ENCODE measurements around the gene HBM. TPM values are rescaled to one million over a fixed set of nuclear protein-coding genes. Genes with fewer than 3 reads are reported as not detected.
"Not testable (repeated sequence)": the region's sequence is repeated elsewhere in the genome, so short reads cannot be mapped to it uniquely, and the experiment has no call there.

HBM gene
- total RNA-seq, 1 experiment from 2014 or later = not detected

DNA sequence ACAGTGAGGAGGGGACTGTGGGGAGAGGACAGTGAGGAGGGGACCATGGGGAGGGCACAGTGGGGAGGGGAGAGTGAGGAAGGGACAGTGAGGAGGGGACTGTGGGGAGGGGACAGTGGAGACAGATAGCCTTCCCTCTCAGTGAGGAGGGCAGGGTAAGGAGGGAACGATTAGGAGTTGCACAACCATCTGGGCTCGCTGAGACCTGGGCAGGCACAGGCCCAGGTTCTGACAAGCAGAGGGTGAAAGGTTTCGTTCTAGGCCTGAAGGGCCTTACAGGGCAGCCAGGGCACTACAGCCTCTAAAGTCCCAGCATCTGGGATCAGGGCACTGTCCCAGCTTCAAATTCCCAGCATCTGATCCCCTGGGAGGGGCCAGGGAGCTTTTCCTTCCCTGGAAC, 2.1 kb upstream of the HBM start:
- DNase-seq (ENCODE audit: low read depth); in situ Hi-C loops (cut with HindIII; ENCODE audit: low pct_unique_long_range_greater_than_20kb, low sequenced_read_pairs): not testable (repeated sequence)

DNA sequence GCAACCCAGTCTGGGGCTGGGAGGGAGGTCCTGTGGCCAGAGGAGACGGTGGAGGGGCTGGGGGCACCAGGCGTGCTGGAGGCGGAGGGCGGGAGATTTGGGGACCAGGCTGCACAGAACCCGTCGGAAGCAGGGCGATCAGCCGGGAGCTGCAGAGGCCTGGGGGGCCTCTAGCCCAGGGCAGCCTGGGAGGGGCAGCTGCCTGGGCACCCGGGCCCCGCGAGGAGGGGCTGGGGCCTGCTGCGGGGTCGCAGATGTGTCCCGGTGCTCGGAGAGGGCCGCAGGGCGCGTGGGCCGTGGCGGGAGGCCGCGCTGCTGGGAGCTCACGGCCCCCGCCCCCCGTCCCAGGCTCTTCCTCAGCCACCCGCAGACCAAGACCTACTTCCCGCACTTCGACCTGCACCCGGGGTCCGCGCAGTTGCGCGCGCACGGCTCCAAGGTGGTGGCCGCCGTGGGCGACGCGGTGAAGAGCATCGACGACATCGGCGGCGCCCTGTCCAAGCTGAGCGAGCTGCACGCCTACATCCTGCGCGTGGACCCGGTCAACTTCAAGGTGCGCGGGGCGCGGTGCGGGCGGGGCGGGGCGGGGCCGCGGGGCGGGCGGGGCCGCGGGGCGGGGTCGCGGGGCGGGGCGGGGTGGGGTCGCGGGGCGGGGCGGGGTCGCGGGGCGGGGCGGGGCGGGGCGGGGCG, 1.5 kb upstream of the HBM start:
- DNase-seq (ENCODE audit: low read depth); in situ Hi-C loops (cut with HindIII; ENCODE audit: low pct_unique_long_range_greater_than_20kb, low sequenced_read_pairs): not testable (repeated sequence)

DNA sequence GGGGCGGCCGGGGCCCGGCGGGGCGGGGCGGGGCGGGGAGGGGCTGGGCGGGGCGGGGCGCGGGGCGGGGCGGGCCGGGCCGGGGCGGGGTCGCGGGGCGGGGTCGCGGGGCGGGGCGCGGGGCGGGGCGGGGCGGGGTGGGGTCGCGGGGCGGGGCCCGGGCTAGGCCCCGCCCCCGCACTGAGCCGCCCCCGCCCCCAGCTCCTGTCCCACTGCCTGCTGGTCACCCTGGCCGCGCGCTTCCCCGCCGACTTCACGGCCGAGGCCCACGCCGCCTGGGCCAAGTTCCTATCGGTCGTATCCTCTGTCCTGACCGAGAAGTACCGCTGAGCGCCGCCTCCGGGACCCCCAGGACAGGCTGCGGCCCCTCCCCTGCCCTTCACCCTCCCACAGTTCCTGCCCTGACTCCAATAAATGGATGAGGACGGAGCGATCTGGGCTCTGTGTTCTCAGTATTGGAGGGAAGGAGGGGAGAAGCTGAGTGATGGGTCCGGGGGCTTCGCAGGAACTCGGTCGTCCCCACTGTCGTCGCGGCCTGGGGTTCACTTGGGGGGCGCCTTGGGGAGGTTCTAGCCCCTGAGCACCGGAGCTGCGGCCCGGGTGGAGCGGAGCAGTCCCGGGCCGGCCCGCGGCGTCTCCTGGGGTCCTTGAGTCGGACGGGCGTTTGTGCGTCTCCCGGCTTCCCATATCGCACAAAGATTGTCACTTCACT, 795 bp upstream of the HBM start:
- in situ Hi-C loops (cut with HindIII; ENCODE audit: low pct_unique_long_range_greater_than_20kb, low sequenced_read_pairs) = no loop called here

DNA sequence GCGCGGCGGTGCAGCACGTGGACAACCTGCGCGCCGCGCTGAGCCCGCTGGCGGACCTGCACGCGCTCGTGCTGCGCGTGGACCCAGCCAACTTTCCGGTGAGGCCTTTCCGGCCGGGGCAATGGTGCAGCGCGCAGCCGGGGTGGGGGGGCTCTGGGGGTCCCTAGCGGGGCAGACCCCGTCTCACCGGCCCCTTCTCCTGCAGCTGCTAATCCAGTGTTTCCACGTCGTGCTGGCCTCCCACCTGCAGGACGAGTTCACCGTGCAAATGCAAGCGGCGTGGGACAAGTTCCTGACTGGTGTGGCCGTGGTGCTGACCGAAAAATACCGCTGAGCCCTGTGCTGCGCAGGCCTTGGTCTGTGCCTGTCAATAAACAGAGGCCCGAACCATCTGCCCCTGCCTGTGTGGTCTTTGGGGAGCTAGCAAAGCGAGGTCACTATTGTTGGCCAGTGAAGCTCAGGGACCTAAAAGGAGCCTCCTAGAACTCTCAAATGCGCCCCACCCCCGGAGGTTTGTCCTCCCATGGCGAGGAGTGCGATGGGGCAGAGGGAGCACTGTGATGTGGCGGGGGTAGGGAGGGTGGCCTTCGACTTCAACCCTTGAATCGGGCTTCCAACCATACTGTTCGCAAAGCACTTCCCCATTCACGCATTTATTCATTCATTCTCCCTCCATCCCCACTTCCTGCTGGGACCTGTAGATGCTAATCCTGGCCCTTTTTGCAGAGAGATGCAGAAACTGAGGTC, 770 bp downstream of the HBM start:
- in situ Hi-C loops (cut with HindIII; ENCODE audit: low pct_unique_long_range_greater_than_20kb, low sequenced_read_pairs) = no loop called here
- no peak for DNase-seq (ENCODE audit: low read depth)

More for the DNA sequence above, 795 bp upstream of the HBM start:
- DNase-seq (ENCODE audit: low read depth) = no peak

DNA sequence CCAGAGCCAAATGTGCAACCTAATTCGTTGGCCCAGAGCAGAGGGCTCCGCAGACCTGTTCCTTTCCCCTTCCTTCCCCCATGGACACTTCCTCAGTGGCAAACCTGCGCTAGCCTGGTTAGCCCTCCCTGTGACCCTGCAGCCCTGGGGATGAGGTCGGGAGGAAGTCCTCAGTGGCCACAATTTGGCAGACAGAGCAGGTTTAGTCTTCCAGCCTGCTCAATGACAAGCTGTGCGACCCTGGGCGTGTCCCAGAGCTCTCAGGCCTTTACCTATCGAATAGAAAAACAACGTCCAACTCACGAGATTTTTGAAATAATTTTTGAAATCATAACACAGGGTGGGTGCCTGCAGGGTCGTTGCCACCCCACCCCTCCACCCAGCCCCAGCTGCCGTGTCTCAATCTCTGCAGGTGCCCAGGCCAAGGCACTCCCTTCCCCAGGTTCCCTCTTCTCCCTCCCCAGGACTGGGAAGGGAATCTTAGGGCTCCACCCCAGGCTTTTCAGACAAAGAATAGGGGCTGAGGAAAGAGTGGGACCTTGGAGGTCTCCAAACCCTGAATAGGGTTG, 1.4 kb downstream of the HBM start:
- DNase-seq (ENCODE audit: low read depth) = no peak
- in situ Hi-C loops (cut with HindIII; ENCODE audit: low pct_unique_long_range_greater_than_20kb, low sequenced_read_pairs) = no loop called here

DNA sequence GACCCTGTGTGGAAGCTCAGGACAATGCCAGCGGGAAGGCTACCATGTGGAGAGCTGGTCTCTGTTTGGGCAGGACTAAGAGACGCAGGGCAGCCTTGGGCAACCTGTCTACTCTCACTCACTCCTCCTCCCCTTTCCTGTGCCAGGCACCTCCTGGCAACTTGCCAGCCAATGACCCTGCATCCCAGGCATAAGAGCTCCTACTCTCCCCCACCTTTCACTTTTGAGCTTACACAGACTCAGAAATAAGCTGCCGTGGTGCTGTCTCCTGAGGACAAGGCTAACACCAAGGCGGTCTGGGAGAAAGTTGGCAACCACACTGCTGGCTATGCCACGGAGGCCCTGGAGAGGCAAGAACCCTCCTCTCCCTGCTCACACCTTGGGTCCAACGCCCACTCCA, 2.6 kb downstream of the HBM start:
- in situ Hi-C loops (cut with HindIII; ENCODE audit: low pct_unique_long_range_greater_than_20kb, low sequenced_read_pairs) = no loop called here
- DNase-seq (ENCODE audit: low read depth) = no peak

DNA sequence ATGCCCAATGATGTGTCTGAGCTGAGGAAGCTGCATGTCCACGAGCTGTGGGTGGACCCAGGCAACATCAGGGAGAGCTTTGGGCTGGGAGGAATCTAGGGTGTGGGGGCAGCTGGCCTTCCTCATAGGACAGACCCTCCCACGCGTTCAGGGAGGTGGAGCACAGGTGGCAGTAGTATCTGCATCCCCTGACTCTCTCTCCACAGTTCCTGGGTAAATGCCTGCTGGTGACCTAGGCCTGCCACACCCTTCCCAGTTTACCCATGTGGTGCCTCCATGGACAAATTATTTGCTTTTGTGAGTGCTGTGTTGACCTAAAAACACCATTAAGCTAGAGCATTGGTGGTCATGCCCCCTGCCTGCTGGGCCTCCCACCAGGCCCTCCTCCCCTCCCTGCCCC, 3.2 kb downstream of the HBM start:
- in situ Hi-C loops (cut with HindIII; ENCODE audit: low pct_unique_long_range_greater_than_20kb, low sequenced_read_pairs) = no loop called here
- no peak for DNase-seq (ENCODE audit: low read depth)

DNA sequence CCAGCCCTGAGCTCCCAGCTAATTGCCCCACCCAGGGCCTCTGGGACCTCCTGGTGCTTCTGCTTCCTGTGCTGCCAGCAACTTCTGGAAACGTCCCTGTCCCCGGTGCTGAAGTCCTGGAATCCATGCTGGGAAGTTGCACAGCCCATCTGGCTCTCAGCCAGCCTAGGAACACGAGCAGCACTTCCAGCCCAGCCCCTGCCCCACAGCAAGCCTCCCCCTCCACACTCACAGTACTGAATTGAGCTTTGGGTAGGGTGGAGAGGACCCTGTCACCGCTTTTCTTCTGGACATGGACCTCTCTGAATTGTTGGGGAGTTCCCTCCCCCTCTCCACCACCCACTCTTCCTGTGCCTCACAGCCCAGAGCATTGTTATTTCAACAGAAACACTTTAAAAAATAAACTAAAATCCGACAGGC, 4.3 kb downstream of the HBM start:
- peak; percentile 46 for DNase-seq (ENCODE audit: low read depth)
- in situ Hi-C loops (cut with HindIII; ENCODE audit: low pct_unique_long_range_greater_than_20kb, low sequenced_read_pairs) = not testable (repeated sequence)

DNA sequence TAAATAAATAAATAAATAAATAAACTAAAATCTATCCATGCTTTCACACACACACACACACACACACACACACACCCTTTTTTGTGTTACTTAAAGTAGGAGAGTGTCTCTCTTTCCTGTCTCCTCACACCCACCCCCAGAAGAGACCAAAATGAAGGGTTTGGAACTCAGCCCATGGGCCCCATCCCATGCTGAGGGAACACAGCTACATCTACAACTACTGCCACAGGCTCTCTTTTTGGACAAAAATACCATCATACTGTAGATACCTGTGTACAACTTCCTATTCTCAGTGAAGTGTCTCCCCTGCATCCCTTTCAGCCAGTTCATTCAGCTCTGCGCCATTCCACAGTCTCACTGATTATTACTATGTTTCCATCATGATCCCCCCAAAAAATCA, 5.0 kb downstream of the HBM start:
- no peak for DNase-seq (ENCODE audit: low read depth)
- in situ Hi-C loops (cut with HindIII; ENCODE audit: low pct_unique_long_range_greater_than_20kb, low sequenced_read_pairs) = no loop called here

DNA sequence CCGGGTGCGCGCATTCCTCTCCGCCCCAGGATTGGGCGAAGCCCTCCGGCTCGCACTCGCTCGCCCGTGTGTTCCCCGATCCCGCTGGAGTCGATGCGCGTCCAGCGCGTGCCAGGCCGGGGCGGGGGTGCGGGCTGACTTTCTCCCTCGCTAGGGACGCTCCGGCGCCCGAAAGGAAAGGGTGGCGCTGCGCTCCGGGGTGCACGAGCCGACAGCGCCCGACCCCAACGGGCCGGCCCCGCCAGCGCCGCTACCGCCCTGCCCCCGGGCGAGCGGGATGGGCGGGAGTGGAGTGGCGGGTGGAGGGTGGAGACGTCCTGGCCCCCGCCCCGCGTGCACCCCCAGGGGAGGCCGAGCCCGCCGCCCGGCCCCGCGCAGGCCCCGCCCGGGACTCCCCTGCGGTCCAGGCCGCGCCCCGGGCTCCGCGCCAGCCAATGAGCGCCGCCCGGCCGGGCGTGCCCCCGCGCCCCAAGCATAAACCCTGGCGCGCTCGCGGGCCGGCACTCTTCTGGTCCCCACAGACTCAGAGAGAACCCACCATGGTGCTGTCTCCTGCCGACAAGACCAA, 6.7 kb downstream of the HBM start, which contains the start of gene HBA2:
TSS of gene HBA2 (plus strand) at position 503 of the 568 bp plus-strand sequence. CDS start at position 540, 37 bp downstream.
- DNase-seq (ENCODE audit: low read depth); in situ Hi-C loops (cut with HindIII; ENCODE audit: low pct_unique_long_range_greater_than_20kb, low sequenced_read_pairs): not testable (repeated sequence)

DNA sequence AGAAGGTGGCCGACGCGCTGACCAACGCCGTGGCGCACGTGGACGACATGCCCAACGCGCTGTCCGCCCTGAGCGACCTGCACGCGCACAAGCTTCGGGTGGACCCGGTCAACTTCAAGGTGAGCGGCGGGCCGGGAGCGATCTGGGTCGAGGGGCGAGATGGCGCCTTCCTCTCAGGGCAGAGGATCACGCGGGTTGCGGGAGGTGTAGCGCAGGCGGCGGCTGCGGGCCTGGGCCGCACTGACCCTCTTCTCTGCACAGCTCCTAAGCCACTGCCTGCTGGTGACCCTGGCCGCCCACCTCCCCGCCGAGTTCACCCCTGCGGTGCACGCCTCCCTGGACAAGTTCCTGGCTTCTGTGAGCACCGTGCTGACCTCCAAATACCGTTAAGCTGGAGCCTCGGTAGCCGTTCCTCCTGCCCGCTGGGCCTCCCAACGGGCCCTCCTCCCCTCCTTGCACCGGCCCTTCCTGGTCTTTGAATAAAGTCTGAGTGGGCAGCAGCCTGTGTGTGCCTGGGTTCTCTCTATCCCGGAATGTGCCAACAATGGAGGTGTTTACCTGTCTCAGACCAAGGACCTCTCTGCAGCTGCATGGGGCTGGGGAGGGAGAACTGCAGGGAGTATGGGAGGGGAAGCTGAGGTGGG, 7.6 kb downstream of the HBM start:
- in situ Hi-C loops (cut with HindIII; ENCODE audit: low pct_unique_long_range_greater_than_20kb, low sequenced_read_pairs); DNase-seq (ENCODE audit: low read depth): not testable (repeated sequence)

DNA sequence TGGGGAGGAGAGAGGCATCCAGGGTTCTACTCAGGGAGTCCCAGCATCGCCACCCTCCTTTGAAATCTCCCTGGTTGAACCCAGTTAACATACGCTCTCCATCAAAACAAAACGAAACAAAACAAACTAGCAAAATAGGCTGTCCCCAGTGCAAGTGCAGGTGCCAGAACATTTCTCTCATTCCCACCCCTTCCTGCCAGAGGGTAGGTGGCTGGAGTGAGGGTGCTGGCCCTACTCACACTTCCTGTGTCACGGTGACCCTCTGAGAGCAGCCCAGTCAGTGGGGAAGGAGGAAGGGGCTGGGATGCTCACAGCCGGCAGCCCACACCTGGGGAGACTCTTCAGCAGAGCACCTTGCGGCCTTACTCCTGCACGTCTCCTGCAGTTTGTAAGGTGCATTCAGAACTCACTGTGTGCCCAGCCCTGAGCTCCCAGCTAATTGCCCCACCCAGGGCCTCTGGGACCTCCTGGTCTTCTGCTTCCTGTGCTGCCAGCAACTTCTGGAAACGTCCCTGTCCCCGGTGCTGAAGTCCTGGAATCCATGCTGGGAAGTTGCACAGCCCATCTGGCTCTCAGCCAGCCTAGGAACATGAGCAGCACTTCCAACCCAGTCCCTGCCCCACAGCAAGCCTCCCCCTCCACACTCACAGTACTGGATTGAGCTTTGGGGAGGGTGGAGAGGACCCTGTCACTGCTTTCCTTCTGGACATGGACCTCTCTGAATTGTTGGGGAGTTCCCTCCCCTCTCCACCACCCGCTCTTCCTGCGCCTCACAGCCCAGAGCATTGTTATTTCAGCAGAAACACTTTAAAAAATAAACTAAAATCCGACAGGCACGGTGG, 8.4 kb downstream of the HBM start:
- in situ Hi-C loops (cut with HindIII; ENCODE audit: low pct_unique_long_range_greater_than_20kb, low sequenced_read_pairs) = not testable (repeated sequence)
- DNase-seq (ENCODE audit: low read depth) = peak; percentile 25

DNA sequence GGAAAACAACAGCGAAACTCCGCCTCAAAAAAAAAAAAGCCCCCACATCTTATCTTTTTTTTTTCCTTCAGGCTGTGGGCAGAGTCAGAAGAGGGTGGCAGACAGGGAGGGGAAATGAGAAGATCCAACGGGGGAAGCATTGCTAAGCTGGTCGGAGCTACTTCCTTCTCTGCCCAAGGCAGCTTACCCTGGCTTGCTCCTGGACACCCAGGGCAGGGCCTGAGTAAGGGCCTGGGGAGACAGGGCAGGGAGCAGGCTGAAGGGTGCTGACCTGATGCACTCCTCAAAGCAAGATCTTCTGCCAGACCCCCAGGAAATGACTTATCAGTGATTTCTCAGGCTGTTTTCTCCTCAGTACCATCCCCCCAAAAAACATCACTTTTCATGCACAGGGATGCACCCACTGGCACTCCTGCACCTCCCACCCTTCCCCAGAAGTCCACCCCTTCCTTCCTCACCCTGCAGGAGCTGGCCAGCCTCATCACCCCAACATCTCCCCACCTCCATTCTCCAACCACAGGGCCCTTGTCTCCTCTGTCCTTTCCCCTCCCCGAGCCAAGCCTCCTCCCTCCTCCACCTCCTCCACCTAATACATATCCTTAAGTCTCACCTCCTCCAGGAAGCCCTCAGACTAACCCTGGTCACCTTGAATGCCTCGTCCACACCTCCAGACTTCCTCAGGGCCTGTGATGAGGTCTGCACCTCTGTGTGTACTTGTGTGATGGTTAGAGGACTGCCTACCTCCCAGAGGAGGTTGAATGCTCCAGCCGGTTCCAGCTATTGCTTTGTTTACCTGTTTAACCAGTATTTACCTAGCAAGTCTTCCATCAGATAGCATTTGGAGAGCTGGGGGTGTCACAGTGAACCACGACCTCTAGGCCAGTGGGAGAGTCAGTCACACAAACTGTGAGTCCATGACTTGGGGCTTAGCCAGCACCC, 9.5 kb downstream of the HBM start:
- no peak for DNase-seq (ENCODE audit: low read depth)
- in situ Hi-C loops (cut with HindIII; ENCODE audit: low pct_unique_long_range_greater_than_20kb, low sequenced_read_pairs) = no loop called here

DNA sequence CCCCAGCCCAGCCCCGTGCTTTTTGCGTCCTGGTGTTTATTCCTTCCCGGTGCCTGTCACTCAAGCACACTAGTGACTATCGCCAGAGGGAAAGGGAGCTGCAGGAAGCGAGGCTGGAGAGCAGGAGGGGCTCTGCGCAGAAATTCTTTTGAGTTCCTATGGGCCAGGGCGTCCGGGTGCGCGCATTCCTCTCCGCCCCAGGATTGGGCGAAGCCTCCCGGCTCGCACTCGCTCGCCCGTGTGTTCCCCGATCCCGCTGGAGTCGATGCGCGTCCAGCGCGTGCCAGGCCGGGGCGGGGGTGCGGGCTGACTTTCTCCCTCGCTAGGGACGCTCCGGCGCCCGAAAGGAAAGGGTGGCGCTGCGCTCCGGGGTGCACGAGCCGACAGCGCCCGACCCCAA, 10.2 kb downstream of the HBM start:
- DNase-seq (ENCODE audit: low read depth); in situ Hi-C loops (cut with HindIII; ENCODE audit: low pct_unique_long_range_greater_than_20kb, low sequenced_read_pairs): not testable (repeated sequence)

DNA sequence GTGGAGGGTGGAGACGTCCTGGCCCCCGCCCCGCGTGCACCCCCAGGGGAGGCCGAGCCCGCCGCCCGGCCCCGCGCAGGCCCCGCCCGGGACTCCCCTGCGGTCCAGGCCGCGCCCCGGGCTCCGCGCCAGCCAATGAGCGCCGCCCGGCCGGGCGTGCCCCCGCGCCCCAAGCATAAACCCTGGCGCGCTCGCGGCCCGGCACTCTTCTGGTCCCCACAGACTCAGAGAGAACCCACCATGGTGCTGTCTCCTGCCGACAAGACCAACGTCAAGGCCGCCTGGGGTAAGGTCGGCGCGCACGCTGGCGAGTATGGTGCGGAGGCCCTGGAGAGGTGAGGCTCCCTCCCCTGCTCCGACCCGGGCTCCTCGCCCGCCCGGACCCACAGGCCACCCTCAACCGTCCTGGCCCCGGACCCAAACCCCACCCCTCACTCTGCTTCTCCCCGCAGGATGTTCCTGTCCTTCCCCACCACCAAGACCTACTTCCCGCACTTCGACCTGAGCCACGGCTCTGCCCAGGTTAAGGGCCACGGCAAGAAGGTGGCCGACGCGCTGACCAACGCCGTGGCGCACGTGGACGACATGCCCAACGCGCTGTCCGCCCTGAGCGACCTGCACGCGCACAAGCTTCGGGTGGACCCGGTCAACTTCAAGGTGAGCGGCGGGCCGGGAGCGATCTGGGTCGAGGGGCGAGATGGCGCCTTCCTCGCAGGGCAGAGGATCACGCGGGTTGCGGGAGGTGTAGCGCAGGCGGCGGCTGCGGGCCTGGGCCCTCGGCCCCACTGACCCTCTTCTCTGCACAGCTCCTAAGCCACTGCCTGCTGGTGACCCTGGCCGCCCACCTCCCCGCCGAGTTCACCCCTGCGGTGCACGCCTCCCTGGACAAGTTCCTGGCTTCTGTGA, 11.0 kb downstream of the HBM start, which contains the start of gene HBA1:
TSS of gene HBA1 (plus strand) at position 204 of the 906 bp plus-strand sequence. CDS start at position 241, 37 bp downstream.
- DNase-seq (ENCODE audit: low read depth); in situ Hi-C loops (cut with HindIII; ENCODE audit: low pct_unique_long_range_greater_than_20kb, low sequenced_read_pairs): not testable (repeated sequence)

Measured in Caki2 (cell line).